Brain microvascular endothelial cell (primary cell): ENCODE measurements around the gene CRYBB2.

Experiments used
- DNase-seq: peaks from one replicate; pipeline ENCODE4 v3.0.0-alpha.2; 2020
- H3K27ac ChIP-seq: fragments of 250-450 bp; sonication (Bioruptor Pico); 2 replicates; pipeline ENCODE4 v1.5.1; 2020; ENCODE audit warnings: mild to moderate bottlenecking, moderate library complexity
- H3K27me3 ChIP-seq: fragments of 250-450 bp; sonication (Bioruptor Pico); replicated peaks from 2 replicates; pipeline ENCODE4 v1.5.1; 2020; ENCODE audit warnings: mild to moderate bottlenecking
- H3K36me3 ChIP-seq: fragments of 250-450 bp; sonication (Bioruptor Pico); replicated peaks from 2 replicates; pipeline ENCODE4 v1.5.1; 2020; ENCODE audit warnings: mild to moderate bottlenecking
- H3K4me3 ChIP-seq: 2 replicates; pipeline ENCODE4 v1.5.1; 2011; ENCODE audit warnings: low read depth, mild to moderate bottlenecking, control low read depth, low read length, moderate library complexity
- CTCF ChIP-seq: IDR thresholded peaks from 2 replicates; pipeline ENCODE4 v1.5.1; 2011; ENCODE audit warnings: low read depth, mild to moderate bottlenecking, moderate library complexity, low read length, control low read depth, inconsistent platforms; ENCODE audit errors: missing control alignments
- in situ Hi-C: cut with HindIII; loops from 2 replicates; pipeline ENCODE4 v1.10.0; 2017; ENCODE audit warnings: low sequenced_read_pairs, low pct_ligation_motif_present

Gene CRYBB2

GRCh38 chr22:25182131-25183110, 37.0 kb upstream of the CRYBB2 start:
- no peak for DNase-seq
- H3K4me3 ChIP-seq: no peak overlapping the region
- TF ChIP-seq CTCF: no peak
- in situ Hi-C loops: no loop called here
- no peak overlapping the region for H3K27ac ChIP-seq
- no peaks in the 10 kb centered on the region for H3K27me3 ChIP-seq
- no peaks in the 10 kb centered on the region for H3K36me3 ChIP-seq

DNA sequence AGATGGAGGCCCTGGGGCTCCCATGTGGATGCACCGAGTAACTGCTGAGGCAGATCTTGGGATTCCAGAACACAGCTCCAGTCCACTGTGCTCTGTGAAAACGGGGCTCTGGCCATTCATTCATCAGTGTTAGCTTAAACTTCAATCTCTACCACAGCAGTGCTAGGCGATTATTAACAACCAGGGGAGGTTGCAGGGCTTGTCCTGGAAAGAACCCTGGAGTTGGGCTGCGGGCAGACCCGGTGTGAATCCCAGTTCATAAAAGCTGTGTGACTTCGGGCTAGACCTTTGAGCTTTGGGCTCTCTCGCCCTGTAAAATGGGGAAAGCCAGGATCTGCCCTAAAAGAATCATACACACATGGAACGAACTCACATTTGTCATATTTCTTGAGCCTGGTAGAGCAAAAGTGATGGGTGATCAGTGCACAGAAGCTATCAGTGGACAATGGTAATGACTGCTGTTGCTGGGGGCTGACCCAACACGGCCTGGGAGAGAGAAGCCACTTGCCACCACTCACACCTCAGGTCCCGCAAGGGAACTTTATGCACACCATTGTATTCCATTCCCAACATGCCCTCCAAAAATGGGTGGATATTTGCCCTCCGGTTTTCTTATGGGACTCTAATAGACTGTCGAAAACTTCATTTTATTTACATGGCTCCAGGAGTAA, 35.4 kb upstream of the CRYBB2 start:
- DNase-seq: no peak
- H3K4me3 ChIP-seq: no peak overlapping the region
- in situ Hi-C loops: no loop called here
- no peaks in the 10 kb centered on the region for H3K27me3 ChIP-seq
- TF ChIP-seq CTCF: no peak
- H3K36me3 ChIP-seq: no peaks in the 10 kb centered on the region
- H3K27ac ChIP-seq: no peak overlapping the region

- Histone ChIP-seq H3K27me3 (no peaks in the 10 kb centered on the region), H3K4me3 (no peak overlapping the region), H3K36me3 (no peaks in the 10 kb centered on the region), H3K27ac (no peak overlapping the region)
- TF ChIP-seq CTCF: no peak
- DNase-seq: no peak
- in situ Hi-C loops: no loop called here
Observed at GRCh38 chr22:25186140-25186539, 33.3 kb upstream of the CRYBB2 start.

- no peak for DNase-seq
- no peak for TF ChIP-seq CTCF
- Histone ChIP-seq H3K27me3 (no peaks in the 10 kb centered on the region), H3K27ac (no peak overlapping the region), H3K36me3 (no peaks in the 10 kb centered on the region), H3K4me3 (no peak overlapping the region)
- in situ Hi-C loops: no loop called here
Observed at GRCh38 chr22:25187469-25187868, 32.0 kb upstream of the CRYBB2 start.

GRCh38 chr22:25192406-25192805, 27.0 kb upstream of the CRYBB2 start:
- no peak overlapping the region for H3K27ac ChIP-seq
- H3K27me3 ChIP-seq: no peaks in the 10 kb centered on the region
- no peak overlapping the region for H3K4me3 ChIP-seq
- no peak for TF ChIP-seq CTCF
- in situ Hi-C loops: no loop called here
- no peaks in the 10 kb centered on the region for H3K36me3 ChIP-seq
- DNase-seq: no peak
